Raji (cell line): ENCODE measurements around the gene RALB.

Source experiments
- POLR2A ChIP-seq: IDR thresholded peaks from 2 replicates; pipeline ENCODE4 v1.6.1; 2011; ENCODE audit warnings: low read depth, low read length, control low read depth; ENCODE audit not compliant: insufficient read depth

The RALB gene

DNA sequence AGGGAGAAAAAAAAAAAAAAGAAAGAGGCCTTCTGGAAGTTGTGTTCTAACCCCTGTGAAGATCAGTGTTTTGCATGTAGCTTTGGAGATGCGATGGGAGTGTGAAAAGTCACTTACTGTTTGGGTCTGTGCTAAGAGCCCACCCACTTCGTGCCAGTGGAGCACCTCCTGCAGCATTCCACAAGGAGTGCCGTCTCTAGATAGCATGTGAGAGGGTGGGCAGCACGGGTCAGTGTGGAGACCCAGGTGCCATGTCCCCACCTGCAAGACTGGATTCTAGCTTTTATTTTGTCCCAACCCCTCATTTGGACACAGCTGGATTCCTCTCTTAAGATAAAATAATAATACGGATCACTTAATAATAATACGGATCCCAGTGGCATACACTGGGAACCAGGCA, 17.0 kb upstream of the RALB start:
- no peak for TF ChIP-seq POLR2A

DNA sequence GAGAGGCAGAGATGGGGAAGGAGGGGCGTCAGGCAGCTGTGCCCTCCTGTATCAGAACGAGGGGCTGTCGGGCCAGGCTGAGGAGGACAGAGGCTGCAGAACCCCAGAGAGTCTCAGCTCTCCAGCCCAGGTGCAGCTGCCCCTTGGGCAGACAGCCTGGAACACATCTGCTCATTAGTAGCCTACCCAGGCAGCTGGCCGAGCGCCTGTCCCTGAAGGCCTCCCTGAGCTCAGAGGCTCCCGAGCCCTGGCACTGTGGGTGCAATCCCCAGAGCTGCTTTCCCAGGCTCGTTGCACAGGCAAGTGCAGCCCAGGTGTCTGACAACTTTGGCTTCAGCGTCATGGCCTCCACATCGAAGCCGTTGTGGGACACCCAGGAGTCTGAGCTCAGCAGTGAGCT, 16.3 kb upstream of the RALB start:
- TF ChIP-seq POLR2A = no peak

- TF ChIP-seq POLR2A = no peak
Measured at GRCh38 chr2:120236791-120237190, 15.9 kb upstream of the RALB start.

GRCh38 chr2:120237491-120237902, 15.2 kb upstream of the RALB start:
- no peak for TF ChIP-seq POLR2A

- TF ChIP-seq POLR2A = no peak
Measured at GRCh38 chr2:120238728-120239487, 13.7 kb upstream of the RALB start.

GRCh38 chr2:120239488-120240287, 13.0 kb upstream of the RALB start:
- no peak for TF ChIP-seq POLR2A

DNA sequence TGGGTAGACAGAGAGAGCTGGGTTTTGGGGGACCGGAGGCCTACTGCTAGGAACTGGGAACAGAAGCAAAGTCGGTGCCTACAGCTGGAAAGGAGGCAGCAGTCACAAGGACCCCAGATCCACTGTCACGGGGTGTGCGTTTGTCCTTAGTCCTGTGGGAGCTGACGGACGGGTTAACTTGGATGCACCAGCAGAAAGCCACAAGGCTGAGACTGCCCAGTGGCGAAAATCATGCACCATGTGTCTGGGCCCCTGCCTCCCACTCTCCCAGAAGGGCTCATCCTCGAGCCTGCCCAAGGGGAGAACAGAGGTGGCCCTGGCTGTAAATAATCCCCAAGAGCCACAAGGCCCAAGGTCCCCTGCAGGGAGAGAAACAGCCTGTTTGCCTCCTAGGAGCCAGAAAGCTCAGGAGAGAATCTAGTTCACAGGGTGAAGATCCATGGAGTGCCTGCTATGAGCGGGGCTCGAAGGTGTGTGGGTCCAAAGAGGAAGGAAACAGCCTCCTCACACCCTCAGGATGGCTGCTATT, 11.7 kb upstream of the RALB start:
- no peak for TF ChIP-seq POLR2A

GRCh38 chr2:120241684-120242083, 11.0 kb upstream of the RALB start:
- no peak for TF ChIP-seq POLR2A

DNA sequence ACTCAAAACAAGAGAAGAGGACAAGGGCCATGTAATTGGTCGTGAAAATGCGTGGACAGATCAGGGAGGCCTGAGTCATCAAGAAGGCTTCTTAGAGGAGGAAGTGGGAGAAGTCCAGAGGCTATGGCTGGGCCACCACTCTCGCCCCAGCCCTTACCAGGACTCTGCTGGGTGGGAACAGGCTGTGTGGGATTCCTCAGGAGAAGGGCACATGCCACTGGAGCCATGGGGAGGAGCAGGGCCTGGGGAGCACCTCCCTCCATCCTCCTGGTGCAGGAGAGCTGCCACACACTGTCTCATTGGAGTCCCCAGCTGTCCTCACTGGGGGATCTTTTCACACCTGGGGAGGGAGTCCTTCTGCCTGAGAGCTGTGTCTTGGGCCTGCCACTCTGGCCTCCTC, 9.4 kb upstream of the RALB start:
- no peak for TF ChIP-seq POLR2A

GRCh38 chr2:120243875-120244553, 8.6 kb upstream of the RALB start:
- no peak for TF ChIP-seq POLR2A

DNA sequence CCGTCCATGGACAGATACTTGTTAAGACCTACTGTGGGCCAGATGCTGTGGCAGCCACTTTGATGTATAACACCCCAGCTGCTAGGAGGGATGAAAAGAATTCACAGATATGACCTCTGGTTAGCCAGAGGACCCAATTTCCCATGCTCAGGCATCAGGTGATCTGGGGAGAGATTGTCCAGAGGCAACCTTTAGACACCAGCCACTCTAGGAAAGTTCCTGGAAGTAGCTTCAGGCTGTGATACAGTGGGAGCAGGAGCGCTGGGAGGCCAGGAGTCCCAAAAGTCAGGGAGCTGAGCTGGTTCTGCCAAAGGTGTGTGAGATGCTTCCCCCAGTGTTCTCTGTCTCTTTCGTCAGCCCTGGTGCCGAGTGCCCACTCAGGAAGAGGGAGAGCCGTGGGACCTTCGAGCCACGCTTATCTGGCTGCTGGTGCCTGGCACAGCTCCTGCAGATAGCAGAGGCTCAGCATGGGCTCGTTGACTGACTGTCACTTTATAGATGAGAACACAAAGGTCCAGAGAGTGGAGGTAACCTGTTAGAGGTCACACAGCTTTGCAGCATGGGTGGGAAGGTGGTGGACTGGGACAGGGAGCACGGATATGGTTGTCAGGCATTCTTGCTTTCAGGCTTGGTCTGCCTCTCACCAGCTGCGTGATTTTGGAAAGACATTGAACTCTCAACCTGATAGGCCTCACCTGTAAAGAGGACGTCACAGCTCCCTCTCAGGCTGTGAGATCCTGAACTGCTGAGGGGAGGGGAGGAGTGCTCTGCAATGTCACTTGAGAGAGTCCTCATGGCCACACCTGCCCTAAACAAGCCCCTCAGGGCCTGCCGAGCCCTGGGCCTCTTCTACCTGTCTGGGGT, 7.8 kb upstream of the RALB start:
- no peak for TF ChIP-seq POLR2A

DNA sequence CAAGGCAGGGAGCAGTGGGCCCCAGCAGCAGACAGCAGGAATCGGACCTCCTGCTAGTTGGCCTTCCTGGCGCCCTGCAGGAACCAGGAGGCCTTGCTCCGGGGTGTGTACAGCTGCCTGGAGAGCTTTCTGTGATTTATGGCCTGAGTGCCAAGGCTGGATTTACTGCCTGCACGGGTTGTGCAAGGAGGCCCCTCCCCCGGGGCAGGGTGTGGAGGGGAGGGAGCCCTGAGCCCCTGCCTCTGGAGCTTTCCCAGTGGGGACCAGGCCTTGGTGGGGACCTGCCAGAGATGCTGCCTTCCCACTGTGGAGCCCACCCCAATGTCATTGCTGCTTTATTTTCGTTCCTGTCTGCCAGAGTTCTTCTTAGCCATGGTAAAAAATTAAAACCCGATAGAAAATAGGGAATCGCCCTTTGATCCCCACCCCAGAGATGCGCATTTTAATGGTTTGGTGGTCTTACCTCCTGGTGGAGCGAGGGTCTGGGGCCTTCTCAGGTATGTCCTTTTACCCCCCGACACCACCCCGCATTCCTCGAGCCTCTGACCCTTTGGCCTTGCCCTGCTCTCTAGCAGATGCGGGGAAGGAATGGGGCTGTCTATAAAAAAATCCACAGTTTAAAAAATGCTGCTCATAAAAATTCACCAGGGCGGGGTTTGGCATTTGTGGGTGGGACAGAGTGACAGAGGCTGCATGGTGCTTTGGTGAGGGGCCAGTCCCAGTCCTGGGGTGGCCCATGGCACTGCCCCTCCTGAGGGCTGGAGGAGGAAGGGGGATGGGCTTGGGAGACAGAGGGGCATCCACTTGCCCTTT, 6.9 kb upstream of the RALB start:
- no peak for TF ChIP-seq POLR2A

DNA sequence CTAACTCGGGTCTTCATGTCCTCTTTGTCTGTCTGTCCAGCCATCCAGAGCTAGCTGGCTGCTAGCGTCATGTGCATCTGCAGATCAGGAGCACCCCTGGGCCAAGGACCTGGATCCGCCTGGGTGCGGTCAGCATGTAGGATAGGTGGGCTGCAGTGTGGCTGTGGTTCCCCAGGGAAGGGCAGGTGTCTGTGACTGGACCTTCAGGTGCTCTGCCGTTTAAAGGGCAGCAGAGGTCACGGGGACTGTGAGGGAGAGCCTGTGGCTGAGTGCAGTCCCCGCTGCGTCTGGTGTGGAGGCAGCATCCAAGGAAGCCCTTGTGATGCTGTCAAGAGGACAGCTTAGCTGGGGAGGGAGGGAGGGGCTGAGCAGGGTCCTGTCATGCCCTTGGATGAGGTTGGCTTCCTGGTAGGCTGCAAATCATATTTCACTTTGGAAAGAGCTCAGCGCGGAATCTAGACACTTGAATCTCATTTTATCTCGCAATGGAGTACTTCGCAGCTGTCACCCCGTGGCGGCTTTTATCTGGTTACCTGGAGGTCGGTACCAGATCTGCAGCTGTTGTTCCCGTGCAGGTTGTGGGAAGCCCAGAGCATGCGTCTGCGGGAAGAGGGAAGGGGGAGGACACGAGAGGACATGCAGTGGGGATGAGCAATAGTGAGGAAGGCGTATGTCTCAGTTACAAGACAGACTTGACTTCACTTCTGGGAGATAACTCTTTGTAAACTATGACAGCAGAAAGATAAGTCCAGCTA, 5.9 kb upstream of the RALB start:
- TF ChIP-seq POLR2A = no peak

DNA sequence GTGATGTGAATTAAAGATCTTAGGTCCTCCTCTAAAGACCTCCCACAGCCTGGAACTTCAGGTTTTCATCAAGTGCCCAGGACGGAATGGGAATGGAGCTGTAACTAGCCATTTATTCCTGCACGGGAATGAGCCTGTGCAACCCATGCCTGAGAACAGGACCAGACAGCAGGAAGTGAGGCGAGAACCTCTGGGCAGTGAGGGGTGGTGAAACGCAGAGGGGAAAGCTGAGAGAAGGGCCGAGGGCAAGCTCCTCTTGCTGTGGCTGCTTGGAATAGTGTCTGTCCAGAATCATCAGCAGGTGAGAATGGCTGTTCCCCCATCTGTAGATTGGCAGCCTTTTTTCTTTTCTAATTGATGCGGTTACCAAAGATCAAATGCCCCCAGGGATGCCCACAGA, 4.8 kb upstream of the RALB start:
- TF ChIP-seq POLR2A = no peak

DNA sequence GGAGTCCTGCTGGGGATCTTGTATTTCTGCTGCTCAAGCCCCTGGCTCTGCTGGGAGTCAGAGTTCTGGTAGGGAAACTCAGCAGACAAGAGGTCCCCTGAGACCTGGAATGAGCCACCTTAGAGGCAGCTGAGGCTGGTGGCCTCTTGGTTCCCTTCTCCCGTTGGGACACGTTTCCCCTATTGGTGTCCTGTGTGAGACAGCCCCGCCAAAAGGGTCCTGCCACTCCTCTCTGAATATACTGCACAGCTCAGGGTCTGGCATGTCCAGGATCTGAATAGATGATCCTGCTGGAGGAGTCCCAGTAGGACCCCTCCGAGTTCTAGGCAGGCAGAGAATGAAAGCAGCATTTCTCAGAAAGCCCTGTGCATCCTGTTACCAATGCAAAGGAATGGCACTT, 2.0 kb upstream of the RALB start:
- no peak for TF ChIP-seq POLR2A
